GM08714 (cell line): ENCODE data around the gene MSH6.

Experiments used
- H3K4me3 ChIP-seq: fragments of 200-500 bp; sonication (Bioruptor generic); 2 replicates; pipeline ENCODE4 v1.5.1; 2014; ENCODE audit warnings: mild to moderate bottlenecking, low read length, inconsistent platforms
- ZNF274 ChIP-seq: IDR thresholded peaks from 2 replicates; pipeline ENCODE4 v1.6.1; 2012; ENCODE audit warnings: mild to moderate bottlenecking, low read depth, low read length

Gene MSH6

GRCh38 chr2:47803363-47803762 is 20.4 kb downstream of the MSH6 start:
- no peak for TF ChIP-seq ZNF274
- H3K4me3 ChIP-seq = no peak overlapping the region

GRCh38 chr2:47803770-47804169 is 20.8 kb downstream of the MSH6 start:
- H3K4me3 ChIP-seq = no peak overlapping the region
- TF ChIP-seq ZNF274 = no peak

- TF ChIP-seq ZNF274 = no peak
- H3K4me3 ChIP-seq = no peak overlapping the region
These were observed 22.9 kb downstream of the MSH6 start for GRCh38 chr2:47805850-47806249.

- H3K4me3 ChIP-seq = no peak overlapping the region
- no peak for TF ChIP-seq ZNF274
These were observed 25.7 kb downstream of the MSH6 start for GRCh38 chr2:47808614-47809013.

- H3K4me3 ChIP-seq = no peak overlapping the region
- TF ChIP-seq ZNF274 = no peak
These were observed 27.0 kb downstream of the MSH6 start for GRCh38 chr2:47809903-47810302.

GRCh38 chr2:47810850-47811249 is 27.9 kb downstream of the MSH6 start:
- no peak for TF ChIP-seq ZNF274
- no peak overlapping the region for H3K4me3 ChIP-seq

- H3K4me3 ChIP-seq = no peak overlapping the region
- TF ChIP-seq ZNF274 = no peak
These were observed 28.7 kb downstream of the MSH6 start for GRCh38 chr2:47811668-47812067.

GRCh38 chr2:47815764-47816163 is 32.8 kb downstream of the MSH6 start:
- no peak overlapping the region for H3K4me3 ChIP-seq
- TF ChIP-seq ZNF274 = no peak

- TF ChIP-seq ZNF274 = no peak
- no peak overlapping the region for H3K4me3 ChIP-seq
These were observed 35.8 kb downstream of the MSH6 start for GRCh38 chr2:47818777-47819176.

- H3K4me3 ChIP-seq = no peak overlapping the region
- TF ChIP-seq ZNF274 = no peak
These were observed 36.9 kb downstream of the MSH6 start for GRCh38 chr2:47819834-47820233.

GRCh38 chr2:47822518-47822917 is 39.6 kb downstream of the MSH6 start:
- no peak overlapping the region for H3K4me3 ChIP-seq
- no peak for TF ChIP-seq ZNF274

- TF ChIP-seq ZNF274 = no peak
- H3K4me3 ChIP-seq = no peak overlapping the region
These were observed 50.6 kb downstream of the MSH6 start for GRCh38 chr2:47833516-47833968.

GRCh38 chr2:47838249-47838648 is 55.3 kb downstream of the MSH6 start:
- TF ChIP-seq ZNF274 = no peak
- no peak overlapping the region for H3K4me3 ChIP-seq

GRCh38 chr2:47838686-47839085 is 55.7 kb downstream of the MSH6 start:
- H3K4me3 ChIP-seq = no peak overlapping the region
- no peak for TF ChIP-seq ZNF274

GRCh38 chr2:47842846-47843245 is 59.9 kb downstream of the MSH6 start:
- TF ChIP-seq ZNF274 = no peak
- H3K4me3 ChIP-seq = no peak overlapping the region

- no peak for TF ChIP-seq ZNF274
- H3K4me3 ChIP-seq = no peak overlapping the region
These were observed 60.5 kb downstream of the MSH6 start for GRCh38 chr2:47843407-47843806.
